GM18907 (cell line): ENCODE results near the gene LINS1.
A peak's percentile ranks its signal among the peaks of the same experiment; 100 is the strongest.
"Not testable (repeated sequence)": the region's sequence is repeated elsewhere in the genome, so short reads cannot be mapped to it uniquely, and the experiment has no call there.

Experiments
- ATAC-seq: cut with Tn5 transposase; IDR thresholded peaks from one replicate; pipeline ENCODE4 v1.9.1; 2021; ENCODE audit warnings: mild to moderate bottlenecking, moderate library complexity; ENCODE audit not compliant: unreplicated experiment

The LINS1 gene

DNA sequence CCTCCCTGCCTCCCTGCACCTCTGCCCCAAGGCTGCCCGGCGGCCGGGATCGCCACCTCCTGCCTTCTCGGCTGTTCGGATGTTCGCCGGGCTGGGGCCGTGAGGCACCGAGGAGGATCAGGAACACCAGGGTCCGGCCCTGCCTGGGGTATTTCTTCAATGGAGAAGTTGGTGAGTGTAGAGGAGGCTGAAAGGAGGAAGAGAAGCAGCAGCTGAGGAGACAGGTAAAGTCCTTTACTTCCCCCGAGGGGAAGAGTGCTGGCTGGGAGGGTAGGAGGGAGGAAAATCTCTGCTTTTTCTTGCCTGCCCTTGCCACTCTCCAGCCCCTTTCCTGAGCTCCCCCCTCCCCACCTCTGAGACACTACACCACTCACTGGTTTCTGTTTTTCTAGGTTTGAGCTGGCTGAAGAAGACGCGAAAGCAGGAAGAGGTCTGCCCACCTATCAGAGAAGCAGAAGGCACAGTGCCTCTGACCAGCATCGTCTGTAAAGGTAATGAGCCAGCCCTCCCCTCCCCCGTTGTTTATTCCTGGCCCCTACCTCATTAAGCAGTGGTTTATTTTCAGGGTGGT is 924 bp upstream of the LINS1 start:
- peak; percentile 42 for ATAC-seq

DNA sequence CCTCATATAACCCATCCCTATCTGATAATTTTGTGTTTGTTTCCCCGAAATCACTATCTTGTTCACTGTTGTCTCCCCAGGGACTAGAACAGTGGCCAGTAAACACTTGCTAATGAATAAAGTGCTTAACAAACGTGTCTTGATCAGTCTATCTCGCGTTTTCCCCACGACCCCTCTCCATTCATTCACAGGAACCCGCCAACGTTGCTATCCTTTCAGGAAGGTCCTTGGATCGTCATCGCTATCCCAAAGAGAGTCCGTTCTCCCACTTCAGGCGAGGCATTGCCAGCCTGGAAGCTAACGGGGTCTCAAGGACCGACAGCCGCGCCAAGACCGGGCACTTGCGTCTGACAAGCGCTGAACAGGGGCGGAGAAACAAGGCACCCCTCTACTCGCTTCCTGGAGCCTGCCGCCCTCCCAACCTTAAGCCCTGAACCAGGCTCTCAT is 344 bp downstream of the LINS1 start:
- no peak for ATAC-seq

GRCh38 chr15:100601163-100601562 is 821 bp downstream of the LINS1 start:
- ATAC-seq = no peak

- no peak for ATAC-seq
Measured at GRCh38 chr15:100598655-100599054, 3.3 kb downstream of the LINS1 start.

GRCh38 chr15:100597862-100598261 is 4.1 kb downstream of the LINS1 start:
- no peak for ATAC-seq

DNA sequence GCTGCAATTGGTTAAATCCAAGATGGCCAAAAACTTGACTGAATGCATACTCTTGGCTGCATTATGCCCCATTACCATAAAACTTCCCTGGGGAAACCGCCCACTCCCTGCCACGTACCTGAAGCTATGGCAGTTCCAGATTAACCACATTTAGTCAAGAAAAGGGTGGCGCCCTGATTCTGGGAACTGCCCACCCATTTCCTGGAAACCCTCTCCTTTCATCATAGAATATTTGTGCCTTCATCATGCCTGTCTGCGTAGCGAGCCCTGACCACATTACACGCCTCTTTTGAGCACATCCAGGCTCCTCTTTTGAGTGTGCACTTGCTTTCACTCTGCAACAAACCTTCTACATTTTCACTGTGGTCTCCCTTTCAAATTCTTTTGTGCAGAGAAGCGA is 5.2 kb downstream of the LINS1 start:
- peak; percentile 82 for ATAC-seq

GRCh38 chr15:100595964-100596363 is 6.0 kb downstream of the LINS1 start:
- no peak for ATAC-seq

- no peak for ATAC-seq
Measured at GRCh38 chr15:100593431-100593830, 8.6 kb downstream of the LINS1 start.

DNA sequence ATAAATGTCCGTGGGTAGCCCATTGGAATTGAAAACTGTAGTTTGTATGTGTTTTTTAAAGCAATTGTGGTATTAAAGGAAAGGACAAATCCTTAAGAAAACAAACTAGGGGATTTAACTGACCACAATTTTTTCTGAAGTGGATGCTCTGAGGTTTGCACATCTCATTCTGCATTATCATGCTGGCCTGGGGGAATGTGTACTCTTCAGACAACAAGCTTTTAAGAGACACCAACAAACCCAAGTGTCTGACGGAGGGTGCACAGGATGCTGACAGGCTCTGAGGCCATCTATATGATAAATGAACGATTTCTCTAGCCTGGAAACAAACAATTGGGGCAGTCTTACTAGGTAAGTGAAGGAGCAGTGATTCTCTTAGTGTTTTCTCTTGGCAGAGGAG is 9.1 kb downstream of the LINS1 start:
- no peak for ATAC-seq

GRCh38 chr15:100591835-100592234 is 10.1 kb downstream of the LINS1 start:
- ATAC-seq = no peak

GRCh38 chr15:100591163-100591562 is 10.8 kb downstream of the LINS1 start:
- ATAC-seq = not testable (repeated sequence)

- no peak for ATAC-seq
Measured at GRCh38 chr15:100588638-100589242, 13.2 kb downstream of the LINS1 start.

DNA sequence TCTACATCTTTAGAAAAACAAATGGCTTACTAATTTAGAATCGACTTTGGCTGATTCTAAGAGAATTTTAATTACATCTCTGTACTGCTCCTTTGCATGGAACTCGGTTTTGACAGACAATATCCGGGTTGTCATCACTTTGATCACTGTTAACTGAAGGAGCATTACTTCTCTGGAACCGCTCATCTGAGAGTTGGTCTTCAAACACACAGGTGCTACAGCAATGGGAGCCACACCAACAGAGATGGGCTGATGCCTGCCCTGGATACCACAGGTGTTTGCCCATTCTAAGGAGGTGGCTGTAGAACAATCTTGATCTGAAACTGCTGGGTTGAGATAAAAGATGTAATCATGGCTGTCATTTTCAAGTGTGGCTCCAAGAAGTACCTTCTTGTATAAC is 21.6 kb downstream of the LINS1 start:
- ATAC-seq = no peak

GRCh38 chr15:100573526-100573925 is 28.5 kb downstream of the LINS1 start:
- no peak for ATAC-seq

GRCh38 chr15:100572362-100572983 is 29.5 kb downstream of the LINS1 start:
- no peak for ATAC-seq

- no peak for ATAC-seq
Measured at GRCh38 chr15:100571592-100572167, 30.3 kb downstream of the LINS1 start.

GRCh38 chr15:100570735-100571313 is 31.2 kb downstream of the LINS1 start:
- ATAC-seq = peak; percentile 79

DNA sequence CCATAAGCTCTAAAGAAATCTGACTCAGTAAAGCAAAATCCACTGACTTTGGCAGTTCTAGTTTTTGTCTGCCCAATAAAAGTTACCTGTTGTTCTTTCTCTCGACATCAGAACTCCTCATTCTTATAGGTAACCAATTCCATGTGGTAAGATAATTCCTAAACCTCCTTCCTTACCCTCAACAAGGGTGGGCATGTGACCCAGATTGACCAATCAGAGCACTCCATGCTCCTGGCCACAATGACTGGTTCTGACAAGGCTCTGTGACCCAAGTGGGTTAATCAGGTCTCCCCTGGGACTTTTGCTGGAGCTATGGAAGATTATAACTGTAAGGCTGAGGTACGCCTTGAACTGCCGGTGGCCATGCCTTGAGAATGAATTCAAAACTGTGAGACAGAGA is 31.7 kb downstream of the LINS1 start:
- peak; percentile 13 for ATAC-seq

DNA sequence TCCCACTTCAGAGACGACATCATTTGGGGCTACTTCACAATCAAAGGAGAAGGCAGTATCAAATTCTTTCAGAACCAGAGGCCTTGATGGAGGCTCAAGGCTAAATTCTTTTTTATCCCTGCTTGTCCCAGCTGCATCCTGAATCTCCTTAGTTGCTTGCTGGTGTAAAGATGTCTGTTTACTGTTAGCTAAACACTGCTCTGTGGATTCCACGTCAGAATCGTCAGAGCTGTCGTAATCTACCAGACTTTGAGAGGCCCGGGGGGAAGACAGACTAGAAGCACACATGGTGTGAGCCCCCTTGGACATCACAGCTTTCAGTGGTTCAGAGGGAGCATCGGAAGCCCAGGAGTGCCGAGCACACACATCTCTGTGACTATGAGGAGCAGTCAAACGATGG is 32.6 kb downstream of the LINS1 start:
- ATAC-seq = no peak

DNA sequence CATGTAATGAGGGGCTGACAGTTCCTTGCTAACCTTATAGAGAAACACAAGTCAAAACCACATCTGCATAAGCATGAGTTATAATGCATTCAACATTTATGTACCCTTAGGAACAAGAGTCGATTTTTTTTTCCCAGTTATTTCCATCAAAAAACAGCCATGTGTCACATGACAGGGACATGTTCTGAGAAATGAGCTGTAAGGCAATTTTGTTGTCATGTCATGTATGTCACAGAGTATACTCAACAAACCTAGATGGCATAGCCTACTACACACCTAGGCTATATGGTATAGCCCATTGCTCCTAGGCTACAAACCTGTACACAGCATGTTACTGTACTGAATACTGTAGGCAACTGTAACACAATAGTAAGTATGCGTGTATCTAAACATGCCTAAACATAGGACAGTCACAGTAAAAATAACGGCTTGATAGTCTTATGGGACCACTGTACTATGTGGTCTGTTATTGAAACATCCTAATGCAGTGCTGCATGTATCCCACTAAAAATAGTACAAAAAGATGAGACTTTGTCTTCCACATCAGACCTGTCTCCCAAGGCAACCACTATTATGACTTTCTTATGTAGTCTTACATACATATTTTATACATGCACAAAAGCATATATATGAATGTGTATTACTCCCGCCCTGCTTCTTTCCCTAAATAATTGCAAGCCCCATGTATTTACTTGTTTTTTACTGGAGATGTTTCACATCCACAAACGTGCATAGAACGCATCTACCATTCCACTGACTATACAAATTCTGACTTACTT is 34.9 kb downstream of the LINS1 start:
- ATAC-seq = no peak

GRCh38 chr15:100565591-100565990 is 36.4 kb downstream of the LINS1 start:
- ATAC-seq = no peak
